ENCODE results near the gene STEAP2. TPM values are rescaled to one million over a fixed set of nuclear protein-coding genes. Genes with fewer than 3 reads are reported as not detected.

Gene STEAP2
- total RNA-seq, 1 experiment from 2014 or later = 13.4 TPM

- ATAC-seq (no peak), DNase-seq (ENCODE audit: low read depth, low spot score) (no peak)
- H3K4me3 ChIP-seq (replicated peaks in 1 of 2; ENCODE audit: low read depth in 1 of 2, low read length in 2 of 2) = no peak overlapping the region
- H3K27me3 ChIP-seq (ENCODE audit: insufficient read depth, low read length) = no peaks in the 10 kb centered on the region
- no peaks in the 10 kb centered on the region for H3K9me2 ChIP-seq (ENCODE audit: insufficient read depth)
- H3K9ac ChIP-seq (ENCODE audit: low read length) = no peak overlapping the region
- BruUV-seq (replicated peaks) = no TSS peak
- POLR2A ChIA-PET = no interaction called here
- H3K9me3 ChIP-seq (ENCODE audit: control insufficient read depth in 1 of 2, insufficient read depth in 1 of 2, low read depth in 1 of 2, low read length in 2 of 2) = no peaks in the 10 kb centered on the region
- H2AFZ ChIP-seq (ENCODE audit: low read depth, low read length, poor library complexity, severe bottlenecking) = no peak overlapping the region
- RAD21 ChIA-PET (ENCODE audit: low non-redundant PET in 1 of 2, low total read pairs in 2 of 2, uncharacterized antibody in 2 of 2, unreplicated experiment in 2 of 2) = no interaction called here
- 0 out of 2 replicates have a peak, but pooled peaks cover 6% of the 10 kb centered on the region for H3K79me2 ChIP-seq (ENCODE audit: insufficient read depth, low read length)
- CTCF ChIA-PET = no interaction called here
- no peak overlapping the region for H3K4me2 ChIP-seq (ENCODE audit: low read length)
- H3K4me1 ChIP-seq (ENCODE audit: control insufficient read depth in 1 of 2, insufficient read depth in 2 of 2, low read length in 2 of 2) = peaks cover 0 to under 1% of the 10 kb centered on the region in 2 experiments; a peak in 1 of 4 replicates
- no peak overlapping the region for H3K27ac ChIP-seq (ENCODE audit: low read depth, low read length)
- peaks cover 0 to 14% of the 10 kb centered on the region in 2 experiments; a peak in 3 of 4 replicates for H3K36me3 ChIP-seq (ENCODE audit: control insufficient read depth in 1 of 2, insufficient read depth in 2 of 2, low read length in 2 of 2)
- TF ChIP-seq EZH2 (IDR thresholded peaks at IDR 0.05) (no peak), YY1 (IDR thresholded peaks at IDR 0.05; ENCODE audit: extremely low read depth, insufficient replicate concordance, low read depth, low read length) (no peak), POLR2AphosphoS5 (IDR thresholded peaks at IDR 0.05; ENCODE audit: low read depth, low read length) (no peak), ELF1 (IDR thresholded peaks at IDR 0.05; ENCODE audit: borderline replicate concordance, low read depth) (no peak), SIN3A (IDR thresholded peaks at IDR 0.05; ENCODE audit: low read depth) (no peak), JUND (IDR thresholded peaks at IDR 0.05) (no peak), CEBPB (IDR thresholded peaks at IDR 0.05; ENCODE audit: low read depth) (no peak), REST (IDR thresholded peaks at IDR 0.05; ENCODE audit: low read depth) (no peak), TCF7L2 (IDR thresholded peaks at IDR 0.05; ENCODE audit: borderline replicate concordance, extremely low read depth, insufficient read depth, insufficient read length) (no peak), FOSL1 (IDR thresholded peaks at IDR 0.05; ENCODE audit: low read depth) (no peak), EZH2phosphoT487 (IDR thresholded peaks at IDR 0.05; ENCODE audit: borderline replicate concordance) (no peak)
- TF ChIP-seq, protein P1, sequence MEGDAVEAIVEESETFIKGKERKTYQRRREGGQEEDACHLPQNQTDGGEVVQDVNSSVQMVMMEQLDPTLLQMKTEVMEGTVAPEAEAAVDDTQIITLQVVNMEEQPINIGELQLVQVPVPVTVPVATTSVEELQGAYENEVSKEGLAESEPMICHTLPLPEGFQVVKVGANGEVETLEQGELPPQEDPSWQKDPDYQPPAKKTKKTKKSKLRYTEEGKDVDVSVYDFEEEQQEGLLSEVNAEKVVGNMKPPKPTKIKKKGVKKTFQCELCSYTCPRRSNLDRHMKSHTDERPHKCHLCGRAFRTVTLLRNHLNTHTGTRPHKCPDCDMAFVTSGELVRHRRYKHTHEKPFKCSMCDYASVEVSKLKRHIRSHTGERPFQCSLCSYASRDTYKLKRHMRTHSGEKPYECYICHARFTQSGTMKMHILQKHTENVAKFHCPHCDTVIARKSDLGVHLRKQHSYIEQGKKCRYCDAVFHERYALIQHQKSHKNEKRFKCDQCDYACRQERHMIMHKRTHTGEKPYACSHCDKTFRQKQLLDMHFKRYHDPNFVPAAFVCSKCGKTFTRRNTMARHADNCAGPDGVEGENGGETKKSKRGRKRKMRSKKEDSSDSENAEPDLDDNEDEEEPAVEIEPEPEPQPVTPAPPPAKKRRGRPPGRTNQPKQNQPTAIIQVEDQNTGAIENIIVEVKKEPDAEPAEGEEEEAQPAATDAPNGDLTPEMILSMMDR (IDR thresholded peaks at IDR 0.05 in 2 of 3, conservative IDR thresholded peaks at IDR 0.05 in 1 of 3; ENCODE audit: borderline replicate concordance in 1 of 3, insufficient read depth in 1 of 3, low read depth in 2 of 3, low read length in 2 of 3) = no peak
- TF ChIP-seq, protein P2, sequence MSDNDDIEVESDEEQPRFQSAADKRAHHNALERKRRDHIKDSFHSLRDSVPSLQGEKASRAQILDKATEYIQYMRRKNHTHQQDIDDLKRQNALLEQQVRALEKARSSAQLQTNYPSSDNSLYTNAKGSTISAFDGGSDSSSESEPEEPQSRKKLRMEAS (IDR thresholded peaks at IDR 0.05) = no peak
- H4K20me1 ChIP-seq (ENCODE audit: insufficient read depth) = no peaks in the 10 kb centered on the region
- intact Hi-C loops (cut with micrococcal nuclease) = no loop called here
These were observed 48.0 kb upstream of the STEAP2 start for GRCh38 chr7:90163534-90163933.

Measured in HCT116 (cell line).